KMS-11 (cell line): ENCODE results near the gene FADS6.

Experiments
- H2AFZ ChIP-seq: fragments of 200-600 bp; sonication (generic); 2 replicates; pipeline ENCODE4 v1.6.1; 2016; ENCODE audit warnings: antibody characterized with exemption, mixed run types, low read depth
- H3K27ac ChIP-seq: fragments of 200-600 bp; sonication (generic); 2 replicates; pipeline ENCODE4 v1.6.1; 2016; ENCODE audit warnings: mild to moderate bottlenecking, mixed run types
- H3K27me3 ChIP-seq: fragments of 200-600 bp; sonication (generic); 2 replicates; pipeline ENCODE4 v1.6.1; 2017; ENCODE audit warnings: mild to moderate bottlenecking, low read depth, mixed run types, moderate library complexity; ENCODE audit not compliant: insufficient read depth
- H3K36me3 ChIP-seq: fragments of 200-600 bp; sonication (generic); 2 replicates; pipeline ENCODE4 v1.6.1; 2017; ENCODE audit warnings: mild to moderate bottlenecking, mixed run types; ENCODE audit not compliant: insufficient read depth
- H3K4me1 ChIP-seq: fragments of 200-600 bp; sonication (generic); 2 replicates; pipeline ENCODE4 v1.6.1; 2016; ENCODE audit warnings: mild to moderate bottlenecking, low read depth, mixed run types; ENCODE audit not compliant: poor library complexity, severe bottlenecking
- H3K4me2 ChIP-seq: fragments of 200-600 bp; sonication (generic); 2 replicates; pipeline ENCODE4 v1.7.0; 2016; ENCODE audit warnings: mild to moderate bottlenecking, mixed run types
- H3K4me3 ChIP-seq: fragments of 200-600 bp; sonication (generic); IDR thresholded peaks from 2 replicates; pipeline ENCODE4 v1.6.1; 2017; ENCODE audit warnings: low read depth, low read length, mixed read lengths; ENCODE audit not compliant: insufficient read depth
- H3K79me2 ChIP-seq: fragments of 200-600 bp; sonication (generic); 2 replicates; pipeline ENCODE4 v1.6.1; 2016; ENCODE audit warnings: low read depth, mixed run types; ENCODE audit not compliant: insufficient read depth
- H3K9ac ChIP-seq: fragments of 200-600 bp; sonication (generic); 2 replicates; pipeline ENCODE4 v1.6.1; 2016; ENCODE audit warnings: mild to moderate bottlenecking, mixed run types
- H4K20me1 ChIP-seq: fragments of 200-600 bp; sonication (generic); 2 replicates; pipeline ENCODE4 v1.6.1; 2016; ENCODE audit warnings: mild to moderate bottlenecking, mixed run types; ENCODE audit not compliant: insufficient read depth
- TF ChIP-seq, protein P1 (sequence below): fragments of 200-600 bp; sonication (generic); conservative IDR thresholded peaks from 2 replicates; pipeline ENCODE4 v1.6.1; 2017; ENCODE audit warnings: low read depth, mild to moderate bottlenecking, antibody characterized with exemption, low read length, moderate library complexity, mixed read lengths

Gene FADS6, protein sequence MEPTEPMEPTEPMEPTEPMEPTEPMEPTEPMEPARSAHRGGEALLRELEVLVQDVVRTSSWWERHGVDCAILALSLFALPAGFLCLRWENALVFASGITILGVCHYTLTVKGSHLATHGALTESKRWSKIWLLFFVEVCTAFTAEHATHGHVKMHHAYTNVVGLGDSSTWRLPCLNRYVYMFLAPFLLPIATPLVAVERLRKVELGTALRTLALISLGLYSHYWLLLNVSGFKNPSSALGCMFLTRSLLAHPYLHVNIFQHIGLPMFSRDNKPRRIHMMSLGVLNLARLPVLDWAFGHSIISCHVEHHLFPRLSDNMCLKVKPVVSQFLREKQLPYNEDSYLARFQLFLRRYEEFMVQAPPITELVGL

DNA sequence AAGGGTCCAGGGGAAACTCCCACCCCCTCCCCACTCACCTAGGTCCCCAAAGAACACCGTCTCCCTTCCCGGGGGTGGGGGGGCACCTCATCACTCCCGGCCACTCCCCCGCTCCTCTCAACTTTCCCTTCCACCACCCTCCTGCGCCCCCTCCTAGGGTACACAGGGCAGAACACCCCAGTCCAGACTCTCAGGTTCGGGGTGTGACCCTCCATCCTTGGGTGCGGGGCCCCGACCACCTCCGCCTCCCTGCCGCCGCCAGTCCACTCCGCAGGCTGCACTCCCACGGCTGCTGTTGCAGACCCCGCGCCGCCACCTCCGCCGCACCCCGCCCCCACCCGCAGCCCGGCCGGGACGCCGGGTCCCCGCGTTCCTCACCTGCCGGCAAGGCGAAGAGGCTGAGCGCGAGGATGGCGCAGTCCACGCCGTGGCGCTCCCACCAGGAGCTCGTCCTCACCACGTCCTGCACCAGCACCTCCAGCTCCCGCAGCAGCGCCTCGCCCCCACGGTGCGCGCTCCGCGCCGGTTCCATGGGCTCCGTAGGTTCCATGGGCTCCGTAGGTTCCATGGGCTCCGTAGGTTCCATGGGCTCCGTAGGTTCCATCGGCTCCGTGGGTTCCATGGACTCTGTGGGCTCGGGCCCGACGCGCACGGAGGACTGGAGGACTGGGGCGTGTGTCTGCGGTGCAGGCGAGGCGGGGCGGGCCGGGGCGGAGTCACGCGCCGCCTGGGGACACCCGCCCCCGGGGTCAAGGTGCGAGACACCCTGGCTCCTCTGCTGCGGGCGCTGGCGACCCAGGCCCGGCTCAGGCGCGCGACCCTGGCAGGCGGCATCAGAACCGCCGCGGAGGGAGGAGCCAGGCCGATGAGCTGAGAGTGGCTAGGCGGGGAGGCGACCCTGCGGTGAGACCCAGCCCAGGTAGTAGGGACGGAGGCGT, at the start of gene FADS6:
FADS6 (minus strand) TSS at position 660 of the 938 bp plus-strand sequence; CDS start at position 622, 38 bp downstream.
- Histone ChIP-seq H3K79me2 (no peaks in the 10 kb centered on the region), H2AFZ (no peak within 1 kb of the TSS), H3K36me3 (no peaks in the 10 kb centered on the region), H3K9ac (no peak within 1 kb of the TSS), H3K27me3 (peaks cover 91% of the 10 kb centered on the region), H3K27ac (no peak within 1 kb of the TSS), H4K20me1 (no peaks in the 10 kb centered on the region), H3K4me1 (no peaks in the 10 kb centered on the region), H3K4me2 (no peak within 1 kb of the TSS), H3K4me3 (no peak within 1 kb of the TSS)
- TF ChIP-seq, protein P1, sequence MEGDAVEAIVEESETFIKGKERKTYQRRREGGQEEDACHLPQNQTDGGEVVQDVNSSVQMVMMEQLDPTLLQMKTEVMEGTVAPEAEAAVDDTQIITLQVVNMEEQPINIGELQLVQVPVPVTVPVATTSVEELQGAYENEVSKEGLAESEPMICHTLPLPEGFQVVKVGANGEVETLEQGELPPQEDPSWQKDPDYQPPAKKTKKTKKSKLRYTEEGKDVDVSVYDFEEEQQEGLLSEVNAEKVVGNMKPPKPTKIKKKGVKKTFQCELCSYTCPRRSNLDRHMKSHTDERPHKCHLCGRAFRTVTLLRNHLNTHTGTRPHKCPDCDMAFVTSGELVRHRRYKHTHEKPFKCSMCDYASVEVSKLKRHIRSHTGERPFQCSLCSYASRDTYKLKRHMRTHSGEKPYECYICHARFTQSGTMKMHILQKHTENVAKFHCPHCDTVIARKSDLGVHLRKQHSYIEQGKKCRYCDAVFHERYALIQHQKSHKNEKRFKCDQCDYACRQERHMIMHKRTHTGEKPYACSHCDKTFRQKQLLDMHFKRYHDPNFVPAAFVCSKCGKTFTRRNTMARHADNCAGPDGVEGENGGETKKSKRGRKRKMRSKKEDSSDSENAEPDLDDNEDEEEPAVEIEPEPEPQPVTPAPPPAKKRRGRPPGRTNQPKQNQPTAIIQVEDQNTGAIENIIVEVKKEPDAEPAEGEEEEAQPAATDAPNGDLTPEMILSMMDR: no peak

DNA sequence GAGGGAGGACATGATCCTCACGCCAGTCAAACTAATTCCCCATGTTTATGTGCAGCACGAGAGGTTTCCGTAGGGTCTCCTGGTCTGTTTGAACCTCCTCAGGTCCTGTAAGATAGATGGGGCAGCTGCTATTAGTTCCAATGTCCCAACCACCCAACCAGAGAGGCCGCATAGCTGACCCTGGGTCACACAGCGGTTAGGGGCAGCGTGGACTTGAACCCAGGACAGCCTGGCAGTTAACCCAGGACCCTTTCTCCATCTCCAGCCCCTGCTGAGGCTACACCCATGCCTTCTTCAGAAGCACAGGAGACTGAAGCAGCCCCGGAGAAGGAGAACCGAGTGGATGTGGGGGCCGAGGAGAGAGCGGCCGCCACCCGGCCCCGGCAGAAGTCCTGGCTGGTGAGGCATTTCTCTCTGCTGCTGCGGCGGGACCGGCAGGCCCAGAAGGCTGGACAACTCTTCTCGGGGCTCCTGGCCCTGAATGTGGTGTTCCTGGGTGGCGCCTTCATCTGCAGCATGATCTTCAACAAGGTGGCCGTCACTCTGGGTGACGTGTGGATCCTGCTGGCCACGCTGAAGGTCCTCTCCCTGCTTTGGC, 47.8 kb upstream of the FADS6 start:
- Histone ChIP-seq H3K4me2 (no peak overlapping the region), H3K4me3 (no peak overlapping the region), H3K27me3 (peaks cover 97% of the 10 kb centered on the region), H3K36me3 (no peaks in the 10 kb centered on the region), H3K27ac (no peak overlapping the region), H3K79me2 (no peaks in the 10 kb centered on the region), H4K20me1 (no peaks in the 10 kb centered on the region), H2AFZ (no peak overlapping the region), H3K9ac (no peak overlapping the region), H3K4me1 (peaks cover 15% of the 10 kb centered on the region)
- TF ChIP-seq, protein P1: no peak

DNA sequence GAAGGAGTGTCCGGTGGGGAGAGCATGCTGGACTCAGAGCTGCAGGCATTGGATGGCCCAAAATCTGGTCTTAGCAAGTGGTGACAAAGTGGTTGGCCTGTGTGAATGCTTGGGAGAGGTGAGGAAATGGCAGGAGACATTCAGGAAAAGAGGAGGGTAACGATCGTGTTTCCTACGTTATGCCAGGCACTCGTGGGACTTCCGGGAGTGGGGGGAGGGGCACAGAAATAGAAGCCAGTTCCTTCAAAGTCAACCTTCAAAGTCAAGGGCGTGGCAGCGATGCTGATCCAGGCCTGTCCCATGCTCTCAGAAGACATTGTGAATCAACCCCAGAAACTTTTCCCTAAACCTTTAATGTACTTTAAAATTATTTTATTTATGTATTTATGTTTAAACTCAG, 46.1 kb upstream of the FADS6 start:
- Histone ChIP-seq H3K36me3 (no peaks in the 10 kb centered on the region), H4K20me1 (no peaks in the 10 kb centered on the region), H3K27me3 (peaks cover 98% of the 10 kb centered on the region), H3K4me1 (no peaks in the 10 kb centered on the region), H3K4me2 (no peak overlapping the region), H3K4me3 (no peak overlapping the region), H3K27ac (no peak overlapping the region), H2AFZ (no peak overlapping the region), H3K9ac (no peak overlapping the region), H3K79me2 (no peaks in the 10 kb centered on the region)
- TF ChIP-seq, protein P1: no peak

DNA sequence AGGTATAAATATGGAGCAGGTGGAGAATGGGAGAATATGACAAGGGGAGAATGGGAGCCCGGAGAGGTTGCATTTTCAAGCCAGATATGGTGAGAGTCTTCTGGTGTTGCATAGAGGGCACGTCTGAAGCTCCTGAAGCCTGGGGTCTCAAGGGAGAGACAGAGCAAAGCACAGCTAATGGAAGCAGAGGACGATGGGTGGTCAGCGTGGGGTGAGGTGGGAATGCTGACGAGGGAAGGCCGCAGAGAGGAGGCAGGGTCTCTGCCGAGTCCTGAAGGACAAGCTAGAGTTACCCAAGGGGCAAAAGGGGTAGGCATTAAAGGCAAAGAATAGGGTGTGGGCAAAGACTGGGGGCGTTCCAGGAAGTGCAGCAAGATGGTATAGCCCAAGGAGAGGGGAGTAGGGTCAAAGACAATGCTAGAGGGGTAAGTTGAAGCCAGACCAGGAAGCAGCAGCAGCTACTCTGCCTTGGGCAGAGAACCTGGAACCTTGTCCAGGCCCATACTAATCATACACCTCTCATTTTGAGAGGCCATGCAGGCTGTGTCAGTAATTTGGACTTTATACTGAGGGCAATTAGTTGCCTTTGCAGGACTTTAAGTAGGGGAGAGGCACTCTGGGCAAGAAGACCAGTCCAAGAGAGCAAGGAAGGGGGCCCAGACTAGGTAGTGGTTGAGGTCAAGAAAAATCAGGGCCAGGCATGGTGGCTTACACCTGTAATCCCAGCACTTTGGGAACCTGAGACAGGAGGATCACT, 44.9 kb upstream of the FADS6 start:
- Histone ChIP-seq H3K9ac (no peak overlapping the region), H3K79me2 (no peaks in the 10 kb centered on the region), H2AFZ (no peak overlapping the region), H3K27ac (no peak overlapping the region), H3K4me2 (no peak overlapping the region), H3K4me3 (no peak overlapping the region), H3K4me1 (no peaks in the 10 kb centered on the region), H3K36me3 (no peaks in the 10 kb centered on the region), H4K20me1 (no peaks in the 10 kb centered on the region), H3K27me3 (peaks cover 97% of the 10 kb centered on the region)
- TF ChIP-seq, protein P1: no peak
